Left ventricle myocardium inferior (tissue), 1 donor: ENCODE data around the gene DST. TPM values are rescaled to one million over a fixed set of nuclear protein-coding genes. Genes with fewer than 3 reads are reported as not detected.

ENCODE experiments used
- DNase-seq: peaks from one replicate; pipeline ENCODE4 v3.0.0-alpha.2; 2020
- H3K27ac ChIP-seq: fragments of 200-600 bp; replicated peaks from 2 replicates; pipeline ENCODE4 v1.8.0; 2021
- H3K27me3 ChIP-seq: fragments of 200-600 bp; 2 replicates; pipeline ENCODE4 v1.8.0; 2021; ENCODE audit warnings: low read depth
- H3K36me3 ChIP-seq: fragments of 200-600 bp; 2 replicates; pipeline ENCODE4 v1.8.0; 2021
- H3K4me1 ChIP-seq: fragments of 200-600 bp; 2 replicates; pipeline ENCODE4 v1.8.0; 2021
- H3K4me3 ChIP-seq: fragments of 200-600 bp; 2 replicates; pipeline ENCODE4 v1.8.0; 2021; ENCODE audit warnings: mild to moderate bottlenecking, moderate library complexity
- H3K9me3 ChIP-seq: fragments of 200-600 bp; replicated peaks from 2 replicates; pipeline ENCODE4 v1.8.0; 2021
- CTCF ChIP-seq: fragments of 200-600 bp; IDR thresholded peaks from 2 replicates; pipeline ENCODE4 v1.8.0; 2021; ENCODE audit warnings: antibody characterized with exemption, mild to moderate bottlenecking, borderline replicate concordance
- intact Hi-C: fragments of 100-400 bp; cut with micrococcal nuclease; formaldehyde crosslinking; loops from one replicate; pipeline ENCODE4 v1.11.0; 2022
- total RNA-seq: library from RNA; stranded (reverse); fragmentation: NEBNext Ultra II Directional; extraction: Animal tissue kit (Norgen Biotek cat#: 25700); gene quantifications from one replicate; pipeline ENCODE4 v1.2.1, GENCODE V29; 2021
- donor health status: DM: no; HTN: yes; CAD: no; lungs with severe emphysema.

Gene DST
- total RNA-seq, 1 donor from 2014 or later: 331 TPM

DNA sequence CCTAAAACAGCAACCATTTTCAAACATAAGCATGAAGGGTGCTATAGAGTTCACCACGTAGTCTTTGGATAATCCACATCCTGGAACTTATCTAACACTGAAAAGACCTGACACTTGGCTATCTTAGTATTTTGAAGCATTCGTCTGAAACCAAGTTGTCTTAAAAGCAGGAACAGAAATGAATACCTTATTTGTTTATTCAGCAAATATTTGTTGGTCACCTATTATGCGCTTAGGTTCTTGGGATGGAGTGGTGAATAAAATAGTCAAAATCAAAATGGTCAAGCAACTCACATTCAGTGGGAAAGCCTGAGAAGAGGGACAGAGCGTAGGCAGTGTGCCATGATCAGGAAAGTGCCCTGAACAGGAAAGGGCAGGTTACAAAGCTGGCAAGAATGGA, 206.9 kb downstream of the DST start:
- Histone ChIP-seq H3K9me3 (peaks cover 18% of the 10 kb centered on the region), H3K36me3 (no peaks in the 10 kb centered on the region), H3K4me1 (no peaks in the 10 kb centered on the region), H3K27ac (no peak overlapping the region), H3K4me3 (no peak overlapping the region), H3K27me3 (no peaks in the 10 kb centered on the region)
- TF ChIP-seq CTCF: no peak
- intact Hi-C loops: no loop called here
- DNase-seq: no peak

GRCh38 chr6:56435326-56435725, 207.4 kb downstream of the DST start:
- H3K27me3 ChIP-seq: no peaks in the 10 kb centered on the region
- no peaks in the 10 kb centered on the region for H3K36me3 ChIP-seq
- no peak overlapping the region for H3K27ac ChIP-seq
- no peak for DNase-seq
- TF ChIP-seq CTCF: no peak
- intact Hi-C loops: no loop called here
- no peaks in the 10 kb centered on the region for H3K4me1 ChIP-seq
- peaks cover 18% of the 10 kb centered on the region for H3K9me3 ChIP-seq
- H3K4me3 ChIP-seq: no peak overlapping the region

DNA sequence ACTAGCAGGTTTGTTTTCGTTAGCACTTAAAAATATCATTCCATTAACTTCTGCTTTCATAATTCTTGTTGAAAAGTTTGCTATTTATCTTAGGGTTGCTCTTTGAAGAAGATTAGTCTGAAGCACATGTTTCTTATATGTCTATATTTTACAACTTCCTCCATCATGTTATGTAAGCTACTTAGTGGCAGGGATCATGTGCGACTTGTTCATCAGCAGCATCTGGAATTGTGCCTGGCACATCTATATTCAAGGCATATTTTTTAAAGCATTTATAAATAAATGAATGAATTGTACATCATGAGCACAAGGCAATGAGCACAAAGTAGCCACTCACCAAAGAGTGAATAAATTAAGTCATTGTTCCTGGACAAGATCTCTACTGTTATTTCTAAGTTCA, 208.1 kb downstream of the DST start:
- H3K27me3 ChIP-seq: no peaks in the 10 kb centered on the region
- DNase-seq: no peak
- intact Hi-C loops: no loop called here
- TF ChIP-seq CTCF: no peak
- no peaks in the 10 kb centered on the region for H3K36me3 ChIP-seq
- no peak overlapping the region for H3K27ac ChIP-seq
- H3K4me1 ChIP-seq: no peaks in the 10 kb centered on the region
- H3K9me3 ChIP-seq: peaks cover 11% of the 10 kb centered on the region
- no peak overlapping the region for H3K4me3 ChIP-seq

DNA sequence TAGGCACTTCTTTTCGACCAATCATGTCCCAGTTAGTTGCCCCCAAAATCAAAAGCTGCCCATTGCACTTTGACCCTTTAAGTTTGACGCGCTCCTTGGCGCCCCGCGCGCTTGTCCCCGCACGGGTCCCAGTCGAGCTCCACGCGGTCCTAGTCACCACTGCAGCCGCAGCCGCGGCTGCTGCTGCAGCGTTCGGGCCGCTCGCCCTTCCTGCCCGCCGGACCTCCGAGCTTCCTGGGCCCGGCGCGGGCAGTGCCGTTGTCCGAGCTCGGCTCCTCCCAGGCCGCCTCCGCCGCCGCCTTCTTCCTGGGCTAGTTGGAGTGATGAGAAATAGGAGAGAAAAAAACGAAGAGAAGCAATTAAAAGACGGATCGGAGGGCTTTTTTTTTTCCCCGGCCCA, 209.6 kb downstream of the DST start:
- intact Hi-C loops: no loop called here
- Histone ChIP-seq H3K27ac (no peak overlapping the region), H3K9me3 (peaks cover 8% of the 10 kb centered on the region), H3K36me3 (no peaks in the 10 kb centered on the region), H3K4me3 (no peak overlapping the region), H3K4me1 (no peaks in the 10 kb centered on the region), H3K27me3 (no peaks in the 10 kb centered on the region)
- DNase-seq: no peak
- no peak for TF ChIP-seq CTCF

GRCh38 chr6:56432194-56432593, 210.5 kb downstream of the DST start:
- no peaks in the 10 kb centered on the region for H3K27me3 ChIP-seq
- no peak overlapping the region for H3K4me3 ChIP-seq
- TF ChIP-seq CTCF: no peak
- no peak for DNase-seq
- no peaks in the 10 kb centered on the region for H3K4me1 ChIP-seq
- H3K27ac ChIP-seq: no peak overlapping the region
- intact Hi-C loops: no loop called here
- peaks cover 8% of the 10 kb centered on the region for H3K9me3 ChIP-seq
- H3K36me3 ChIP-seq: no peaks in the 10 kb centered on the region
